Glutamatergic neuron (in vitro differentiated cells): ENCODE results near the gene ATP9B. TPM values are rescaled to one million over a fixed set of nuclear protein-coding genes. Genes with fewer than 3 reads are reported as not detected.
A peak's percentile ranks its signal among the peaks of the same experiment; 100 is the strongest.

Source experiments
- DNase-seq: peaks from one replicate; pipeline ENCODE4 v3.0.0; 2022
- H3K27ac Mint-ChIP-seq: one replicate; pipeline ENCODE4 v1.8.0; 2020; ENCODE audit warnings: mild to moderate bottlenecking, mixed read lengths, inconsistent platforms; ENCODE audit not compliant: unreplicated experiment
- H3K27me3 Mint-ChIP-seq: one replicate; pipeline ENCODE4 v1.8.0; 2020; ENCODE audit warnings: mild to moderate bottlenecking, moderate library complexity, mixed read lengths, inconsistent platforms; ENCODE audit not compliant: unreplicated experiment
- H3K36me3 Mint-ChIP-seq: one replicate; pipeline ENCODE4 v1.8.0; 2020; ENCODE audit warnings: mild to moderate bottlenecking, mixed read lengths, inconsistent platforms; ENCODE audit not compliant: unreplicated experiment
- H3K4me1 Mint-ChIP-seq: one replicate; pipeline ENCODE4 v1.8.0; 2020; ENCODE audit warnings: mild to moderate bottlenecking, low read depth, mixed read lengths, inconsistent platforms; ENCODE audit not compliant: unreplicated experiment
- H3K4me3 Mint-ChIP-seq: one replicate; pipeline ENCODE4 v1.8.0; 2020; ENCODE audit warnings: mild to moderate bottlenecking, mixed read lengths, inconsistent platforms; ENCODE audit not compliant: unreplicated experiment
- H3K9me3 Mint-ChIP-seq: one replicate; pipeline ENCODE4 v1.8.0; 2020; ENCODE audit warnings: mild to moderate bottlenecking, moderate library complexity, mixed read lengths, inconsistent platforms; ENCODE audit not compliant: unreplicated experiment
- total RNA-seq: library from RNA; stranded (reverse); fragmentation: NEBNext Ultra II Directional; extraction: Animal tissue kit (Norgen Biotek cat#: 25700); gene quantifications from one replicate; pipeline ENCODE4 v1.2.1, GENCODE V29; 2021; ENCODE audit not compliant: unreplicated experiment
- TF ChIP-seq, protein P1 (sequence below): fragments of 200-600 bp; sonication (generic); IDR thresholded peaks from one replicate; pipeline ENCODE4 v1.5.0; 2021; ENCODE audit not compliant: partially characterized antibody, unreplicated experiment

ATP9B gene
- total RNA-seq, 1 donor from 2014 or later = 62.6 TPM

DNA sequence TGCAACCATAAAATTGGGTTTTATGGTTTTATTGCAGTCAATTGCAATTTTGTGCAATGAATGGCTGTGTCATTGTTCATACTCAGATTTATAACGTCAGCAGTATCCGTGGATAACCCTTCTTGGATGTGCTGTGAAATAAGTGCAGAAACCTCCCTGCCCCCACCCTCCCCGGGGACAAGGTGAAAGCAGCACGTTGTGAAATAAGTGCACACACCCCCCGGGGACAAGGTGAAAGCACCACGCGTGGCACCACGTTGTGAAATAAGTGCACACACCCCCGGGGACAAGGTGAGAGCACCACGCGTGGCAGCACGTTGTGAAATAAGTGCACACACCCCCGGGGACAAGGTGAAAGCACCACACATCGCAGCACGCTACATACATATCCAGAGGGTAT lies 232.9 kb downstream of the ATP9B start:
- no peaks in the 10 kb centered on the region for H3K36me3 Mint-ChIP-seq
- peak; percentile 38 for DNase-seq
- H3K9me3 Mint-ChIP-seq = peaks cover 4% of the 10 kb centered on the region
- H3K4me3 Mint-ChIP-seq = no peak overlapping the region
- H3K27me3 Mint-ChIP-seq = peaks cover 2% of the 10 kb centered on the region
- TF ChIP-seq, protein P1, sequence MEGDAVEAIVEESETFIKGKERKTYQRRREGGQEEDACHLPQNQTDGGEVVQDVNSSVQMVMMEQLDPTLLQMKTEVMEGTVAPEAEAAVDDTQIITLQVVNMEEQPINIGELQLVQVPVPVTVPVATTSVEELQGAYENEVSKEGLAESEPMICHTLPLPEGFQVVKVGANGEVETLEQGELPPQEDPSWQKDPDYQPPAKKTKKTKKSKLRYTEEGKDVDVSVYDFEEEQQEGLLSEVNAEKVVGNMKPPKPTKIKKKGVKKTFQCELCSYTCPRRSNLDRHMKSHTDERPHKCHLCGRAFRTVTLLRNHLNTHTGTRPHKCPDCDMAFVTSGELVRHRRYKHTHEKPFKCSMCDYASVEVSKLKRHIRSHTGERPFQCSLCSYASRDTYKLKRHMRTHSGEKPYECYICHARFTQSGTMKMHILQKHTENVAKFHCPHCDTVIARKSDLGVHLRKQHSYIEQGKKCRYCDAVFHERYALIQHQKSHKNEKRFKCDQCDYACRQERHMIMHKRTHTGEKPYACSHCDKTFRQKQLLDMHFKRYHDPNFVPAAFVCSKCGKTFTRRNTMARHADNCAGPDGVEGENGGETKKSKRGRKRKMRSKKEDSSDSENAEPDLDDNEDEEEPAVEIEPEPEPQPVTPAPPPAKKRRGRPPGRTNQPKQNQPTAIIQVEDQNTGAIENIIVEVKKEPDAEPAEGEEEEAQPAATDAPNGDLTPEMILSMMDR = no peak
- no peak overlapping the region for H3K27ac Mint-ChIP-seq
- H3K4me1 Mint-ChIP-seq = peaks cover 28% of the 10 kb centered on the region

- no peak for DNase-seq
- Mint-ChIP-seq H3K9me3 (no peaks in the 10 kb centered on the region), H3K27ac (no peak overlapping the region), H3K27me3 (peaks cover 10% of the 10 kb centered on the region), H3K36me3 (peaks cover 9% of the 10 kb centered on the region), H3K4me3 (no peak overlapping the region), H3K4me1 (peaks cover 9% of the 10 kb centered on the region)
- TF ChIP-seq, protein P1 = no peak
Observed at GRCh38 chr18:79305911-79306310, 236.7 kb downstream of the ATP9B start.

GRCh38 chr18:79309614-79310358 lies 240.6 kb downstream of the ATP9B start:
- DNase-seq = no peak
- H3K9me3 Mint-ChIP-seq = no peaks in the 10 kb centered on the region
- TF ChIP-seq, protein P1 = no peak
- H3K27ac Mint-ChIP-seq = no peak overlapping the region
- peaks cover 5% of the 10 kb centered on the region for H3K4me1 Mint-ChIP-seq
- no peak overlapping the region for H3K4me3 Mint-ChIP-seq
- peaks cover 9% of the 10 kb centered on the region for H3K36me3 Mint-ChIP-seq
- H3K27me3 Mint-ChIP-seq = peaks cover 14% of the 10 kb centered on the region

- Mint-ChIP-seq H3K4me1 (peaks cover 6% of the 10 kb centered on the region), H3K4me3 (no peak overlapping the region), H3K9me3 (no peaks in the 10 kb centered on the region), H3K27me3 (peaks cover 12% of the 10 kb centered on the region), H3K36me3 (no peaks in the 10 kb centered on the region), H3K27ac (no peak overlapping the region)
- TF ChIP-seq, protein P1 = no peak
- DNase-seq = no peak
Observed at GRCh38 chr18:79314838-79315388, 245.7 kb downstream of the ATP9B start.

- Mint-ChIP-seq H3K27ac (no peak overlapping the region), H3K9me3 (no peaks in the 10 kb centered on the region), H3K4me3 (no peak overlapping the region), H3K4me1 (peaks cover 6% of the 10 kb centered on the region), H3K36me3 (no peaks in the 10 kb centered on the region), H3K27me3 (peaks cover 8% of the 10 kb centered on the region)
- TF ChIP-seq, protein P1 = no peak
- DNase-seq = no peak
Observed at GRCh38 chr18:79315596-79315995, 246.4 kb downstream of the ATP9B start.
